Left ventricle myocardium inferior (tissue), 1 donor: ENCODE data around the gene MYO10. TPM values are rescaled to one million over a fixed set of nuclear protein-coding genes. Genes with fewer than 3 reads are reported as not detected.
A peak's percentile ranks its signal among the peaks of the same experiment; 100 is the strongest.

ENCODE experiments used
- DNase-seq: peaks from one replicate; pipeline ENCODE4 v3.0.0-alpha.2; 2020
- H3K27ac ChIP-seq: fragments of 200-600 bp; replicated peaks from 2 replicates; pipeline ENCODE4 v1.8.0; 2021
- H3K27me3 ChIP-seq: fragments of 200-600 bp; 2 replicates; pipeline ENCODE4 v1.8.0; 2021; ENCODE audit warnings: low read depth
- H3K36me3 ChIP-seq: fragments of 200-600 bp; 2 replicates; pipeline ENCODE4 v1.8.0; 2021
- H3K4me1 ChIP-seq: fragments of 200-600 bp; 2 replicates; pipeline ENCODE4 v1.8.0; 2021
- H3K4me3 ChIP-seq: fragments of 200-600 bp; 2 replicates; pipeline ENCODE4 v1.8.0; 2021; ENCODE audit warnings: mild to moderate bottlenecking, moderate library complexity
- H3K9me3 ChIP-seq: fragments of 200-600 bp; replicated peaks from 2 replicates; pipeline ENCODE4 v1.8.0; 2021
- CTCF ChIP-seq: fragments of 200-600 bp; IDR thresholded peaks from 2 replicates; pipeline ENCODE4 v1.8.0; 2021; ENCODE audit warnings: antibody characterized with exemption, mild to moderate bottlenecking, borderline replicate concordance
- intact Hi-C: fragments of 100-400 bp; cut with micrococcal nuclease; formaldehyde crosslinking; loops from one replicate; pipeline ENCODE4 v1.11.0; 2022
- total RNA-seq: library from RNA; stranded (reverse); fragmentation: NEBNext Ultra II Directional; extraction: Animal tissue kit (Norgen Biotek cat#: 25700); gene quantifications from one replicate; pipeline ENCODE4 v1.2.1, GENCODE V29; 2021
- donor health status: DM: no; HTN: yes; CAD: no; lungs with severe emphysema.

MYO10 gene
- total RNA-seq, 1 donor from 2014 or later, result 5.0 TPM

GRCh38 chr5:16819522-16820167 is 116.4 kb downstream of the MYO10 start:
- Histone ChIP-seq H3K36me3 (no peaks in the 10 kb centered on the region), H3K27me3 (no peaks in the 10 kb centered on the region), H3K4me3 (no peak overlapping the region), H3K27ac (no peak overlapping the region), H3K4me1 (peaks cover 4% of the 10 kb centered on the region), H3K9me3 (no peaks in the 10 kb centered on the region)
- DNase-seq, result no peak
- intact Hi-C loops, result no loop called here
- TF ChIP-seq CTCF, result no peak

- H3K36me3 ChIP-seq, result no peaks in the 10 kb centered on the region
- H3K4me3 ChIP-seq, result no peak overlapping the region
- no peak for DNase-seq
- H3K9me3 ChIP-seq, result no peaks in the 10 kb centered on the region
- H3K27ac ChIP-seq, result no peak overlapping the region
- TF ChIP-seq CTCF, result no peak
- intact Hi-C loops, result no loop called here
- peaks cover 10% of the 10 kb centered on the region for H3K27me3 ChIP-seq
- peaks cover 10% of the 10 kb centered on the region for H3K4me1 ChIP-seq
These were observed 120.7 kb downstream of the MYO10 start for GRCh38 chr5:16815432-16815831.

- no peak for DNase-seq
- H3K27me3 ChIP-seq, result peaks cover 10% of the 10 kb centered on the region
- H3K4me3 ChIP-seq, result no peak overlapping the region
- peaks cover 17% of the 10 kb centered on the region for H3K4me1 ChIP-seq
- no peaks in the 10 kb centered on the region for H3K36me3 ChIP-seq
- no peak overlapping the region for H3K27ac ChIP-seq
- H3K9me3 ChIP-seq, result no peaks in the 10 kb centered on the region
- TF ChIP-seq CTCF, result no peak
- intact Hi-C loops, result no loop called here
These were observed 123.2 kb downstream of the MYO10 start for GRCh38 chr5:16812911-16813310.

GRCh38 chr5:16812448-16812847 is 123.6 kb downstream of the MYO10 start:
- H3K4me3 ChIP-seq, result no peak overlapping the region

GRCh38 chr5:16810208-16810854 is 125.8 kb downstream of the MYO10 start:
- no peak for TF ChIP-seq CTCF
- peak overlapping the region; percentile 25 for H3K27ac ChIP-seq

More at GRCh38 chr5:16812448-16812847, 123.6 kb downstream of the MYO10 start:
- H3K27me3 ChIP-seq, result peaks cover 10% of the 10 kb centered on the region
- no peak for DNase-seq
- H3K36me3 ChIP-seq, result no peaks in the 10 kb centered on the region
- peaks cover 17% of the 10 kb centered on the region for H3K4me1 ChIP-seq
- H3K9me3 ChIP-seq, result no peaks in the 10 kb centered on the region
- TF ChIP-seq CTCF, result no peak
- H3K27ac ChIP-seq, result no peak overlapping the region
- intact Hi-C loops, result no loop called here

More at GRCh38 chr5:16810208-16810854, 125.8 kb downstream of the MYO10 start:
- Histone ChIP-seq H3K9me3 (no peaks in the 10 kb centered on the region), H3K4me1 (peaks cover 17% of the 10 kb centered on the region), H3K27me3 (peaks cover 23% of the 10 kb centered on the region), H3K36me3 (no peaks in the 10 kb centered on the region), H3K4me3 (no peak overlapping the region)
- intact Hi-C loops, result no loop called here
- DNase-seq, result no peak
